GM23338 (cell line): Measurements from ENCODE around the gene INHA. TPM values are rescaled to one million over a fixed set of nuclear protein-coding genes. Genes with fewer than 3 reads are reported as not detected.

Experiments used
- ATAC-seq: fragments of 200-7000 bp; cut with Tn5 transposase; 3 replicates; pipeline ENCODE4 v1.9.1; 2020
- DNase-seq: peaks from one replicate; pipeline ENCODE4 v3.0.0-alpha.2; 2015; ENCODE audit warnings: low spot score
- H2AFZ ChIP-seq: fragments of 200-600 bp; sonication (generic); 2 replicates; pipeline ENCODE4 v1.8.0; 2016; ENCODE audit warnings: antibody characterized with exemption, mild to moderate bottlenecking, moderate library complexity
- H3F3A ChIP-seq: fragments of 200-600 bp; sonication (generic); replicated peaks from 2 replicates; pipeline ENCODE4 v1.8.0; 2017; ENCODE audit warnings: antibody characterized with exemption, mixed run types, low read depth
- H3K27ac ChIP-seq: fragments of 200-600 bp; sonication (generic); 2 replicates; pipeline ENCODE4 v1.6.1; 2016; ENCODE audit warnings: low read depth
- H3K27me3 ChIP-seq: fragments of 200-600 bp; sonication (generic); 2 replicates; pipeline ENCODE4 v1.8.0; 2016; ENCODE audit warnings: mild to moderate bottlenecking, mixed run types, moderate library complexity; ENCODE audit not compliant: insufficient read depth
- H3K36me3 ChIP-seq: fragments of 200-600 bp; sonication (generic); 2 replicates; pipeline ENCODE4 v1.8.0; 2016; ENCODE audit warnings: mild to moderate bottlenecking; ENCODE audit not compliant: insufficient read depth
- H3K4me1 ChIP-seq: fragments of 200-600 bp; sonication (generic); 2 replicates; pipeline ENCODE4 v1.8.0; 2016; ENCODE audit warnings: mild to moderate bottlenecking, moderate library complexity; ENCODE audit not compliant: insufficient read depth
- H3K4me2 ChIP-seq: fragments of 200-600 bp; sonication (generic); 2 replicates; pipeline ENCODE4 v1.7.1; 2017; ENCODE audit warnings: mixed run types
- H3K4me3 ChIP-seq: fragments of 200-600 bp; sonication (generic); 2 replicates; pipeline ENCODE4 v1.6.1; 2016; ENCODE audit warnings: mixed run types
- H3K79me2 ChIP-seq: fragments of 200-600 bp; sonication (generic); replicated peaks from 2 replicates; pipeline ENCODE4 v1.8.0; 2017; ENCODE audit warnings: mild to moderate bottlenecking; ENCODE audit not compliant: insufficient read depth
- H3K9me2 ChIP-seq: fragments of 200-600 bp; sonication (generic); 2 replicates; pipeline ENCODE4 v1.8.0; 2017; ENCODE audit not compliant: insufficient read depth
- H4K20me1 ChIP-seq: fragments of 200-600 bp; sonication (generic); replicated peaks from 2 replicates; pipeline ENCODE4 v1.8.0; 2017; ENCODE audit warnings: mild to moderate bottlenecking; ENCODE audit not compliant: insufficient read depth
- H3K27ac Mint-ChIP-seq: 2 replicates; pipeline ENCODE4 v1.8.0; 2020; ENCODE audit warnings: inconsistent platforms, mild to moderate bottlenecking, moderate library complexity, mixed read lengths
- H3K27me3 Mint-ChIP-seq: 3 replicates; pipeline ENCODE4 v1.8.0; 2022; ENCODE audit warnings: low read depth, mild to moderate bottlenecking, moderate library complexity, mixed read lengths, inconsistent platforms; ENCODE audit not compliant: insufficient read depth, poor library complexity
- H3K36me3 Mint-ChIP-seq: 3 replicates; pipeline ENCODE4 v1.8.0; 2021; ENCODE audit warnings: low read depth, mild to moderate bottlenecking, inconsistent platforms, moderate library complexity, mixed read lengths
- H3K4me1 Mint-ChIP-seq: 3 replicates; pipeline ENCODE4 v1.8.0; 2020; ENCODE audit warnings: mild to moderate bottlenecking, inconsistent platforms, mixed read lengths
- H3K4me3 Mint-ChIP-seq: 3 replicates; pipeline ENCODE4 v1.8.0; 2021; ENCODE audit warnings: moderate library complexity, mild to moderate bottlenecking, inconsistent platforms, mixed read lengths
- H3K9me3 Mint-ChIP-seq: 3 replicates; pipeline ENCODE4 v1.8.0; 2020; ENCODE audit warnings: moderate library complexity, mild to moderate bottlenecking, inconsistent platforms, mixed read lengths
- EZH2 ChIP-seq: fragments of 200-600 bp; sonication (generic); IDR thresholded peaks from one replicate; pipeline ENCODE4 v1.8.0; 2017; ENCODE audit warnings: antibody characterized with exemption, mild to moderate bottlenecking, low read depth; ENCODE audit not compliant: unreplicated experiment
- EZH2phosphoT487 ChIP-seq: fragments of 200-600 bp; sonication (generic); IDR thresholded peaks from one replicate; pipeline ENCODE4 v1.8.1; 2018; ENCODE audit warnings: antibody characterized with exemption; ENCODE audit not compliant: unreplicated experiment
- JUNB ChIP-seq: IDR thresholded peaks from one replicate; pipeline ENCODE4 v1.6.1; 2016; ENCODE audit warnings: antibody characterized with exemption; ENCODE audit not compliant: unreplicated experiment
- NANOG ChIP-seq: IDR thresholded peaks from 2 replicates; pipeline ENCODE4 v1.6.1; 2016; ENCODE audit warnings: antibody characterized with exemption, borderline replicate concordance
- REST ChIP-seq: IDR thresholded peaks from one replicate; pipeline ENCODE4 v1.6.1; 2018; ENCODE audit warnings: antibody characterized with exemption; ENCODE audit not compliant: unreplicated experiment
- STAT1 ChIP-seq: IDR thresholded peaks from one replicate; pipeline ENCODE4 v1.6.1; 2016; ENCODE audit warnings: antibody characterized with exemption; ENCODE audit not compliant: unreplicated experiment
- ZNF114 ChIP-seq: fragments of 250-450 bp; sonication (Bioruptor Pico); IDR thresholded peaks from 2 replicates; pipeline ENCODE4 v1.5.0; 2020; ENCODE audit warnings: mild to moderate bottlenecking, moderate library complexity
- ZNF331 ChIP-seq: fragments of 250-450 bp; sonication (Bioruptor Pico); IDR thresholded peaks from 2 replicates; pipeline ENCODE4 v1.5.0; 2020; ENCODE audit warnings: low read depth, mild to moderate bottlenecking, moderate library complexity
- polyA plus RNA-seq: library from polyadenylated mRNA; unstranded; fragments of >200 nt; fragmentation: Nextera tagmentation; extraction: Ambion mirVana; gene quantifications from 2 replicates; pipeline ENCODE4 v1.2.1, GENCODE V29; 2016
- total RNA-seq: library from RNA; depleted of rRNA; stranded (reverse); fragments of >200 nt; shearing (Covaris generic); gene quantifications from 2 replicates; pipeline ENCODE4 v1.2.3, GENCODE V29; 2014

INHA gene
- total and polyA plus RNA-seq, 2 experiments from 2014 or later, result 1.5 to 1.6 TPM

GRCh38 chr2:219526320-219527075 lies 45.6 kb upstream of the INHA start:
- H3K27me3 Mint-ChIP-seq, result peaks cover 42% of the 10 kb centered on the region
- TF ChIP-seq REST (no peak), NANOG (no peak)
- ATAC-seq, result no peak
- no peaks in the 10 kb centered on the region for H3K9me3 Mint-ChIP-seq
- peaks cover 39% of the 10 kb centered on the region for H3K27me3 ChIP-seq
- H3K79me2 ChIP-seq, result no peaks in the 10 kb centered on the region
- peaks cover 26% of the 10 kb centered on the region for H3K4me1 ChIP-seq
- no peak overlapping the region for H3K4me3 ChIP-seq
- no peak overlapping the region for H3K4me3 Mint-ChIP-seq
- H3K4me1 Mint-ChIP-seq, result peaks cover 52% of the 10 kb centered on the region
- no peaks in the 10 kb centered on the region for H3K9me2 ChIP-seq
- no peaks in the 10 kb centered on the region for H4K20me1 ChIP-seq
- H3K36me3 Mint-ChIP-seq, result no peaks in the 10 kb centered on the region; the same call in 2 of the 3 replicates
- H3F3A ChIP-seq, result peaks cover 22% of the 10 kb centered on the region
- no peaks in the 10 kb centered on the region; the same call in 1 of the 2 replicates for H3K36me3 ChIP-seq
- H3K27ac ChIP-seq, result no peak overlapping the region
- no peak overlapping the region for H3K27ac Mint-ChIP-seq
- no peak overlapping the region for H3K4me2 ChIP-seq
- DNase-seq, result no peak
- H2AFZ ChIP-seq, result no peak overlapping the region

GRCh38 chr2:219527076-219527394 lies 45.1 kb upstream of the INHA start:
- Histone ChIP-seq H3K79me2 (no peaks in the 10 kb centered on the region), H3K9me2 (no peaks in the 10 kb centered on the region), H4K20me1 (no peaks in the 10 kb centered on the region), H2AFZ (no peak overlapping the region), H3K4me2 (no peak overlapping the region), H3K4me1 (peaks cover 20% of the 10 kb centered on the region), H3K27ac (no peak overlapping the region), H3K27me3 (peaks cover 39% of the 10 kb centered on the region), H3F3A (peaks cover 17% of the 10 kb centered on the region), H3K4me3 (no peak overlapping the region), H3K36me3 (no peaks in the 10 kb centered on the region; the same call in 1 of the 2 replicates)
- Mint-ChIP-seq H3K4me1 (peaks cover 47% of the 10 kb centered on the region), H3K9me3 (no peaks in the 10 kb centered on the region), H3K4me3 (no peak overlapping the region), H3K36me3 (no peaks in the 10 kb centered on the region; the same call in 2 of the 3 replicates), H3K27me3 (peaks cover 42% of the 10 kb centered on the region), H3K27ac (no peak overlapping the region)
- no peak for ATAC-seq
- DNase-seq, result no peak
- TF ChIP-seq ZNF114 (CRISPR knock-in tag) (no peak), EZH2phosphoT487 (no peak), STAT1 (no peak), ZNF331 (CRISPR knock-in tag) (no peak)

DNA sequence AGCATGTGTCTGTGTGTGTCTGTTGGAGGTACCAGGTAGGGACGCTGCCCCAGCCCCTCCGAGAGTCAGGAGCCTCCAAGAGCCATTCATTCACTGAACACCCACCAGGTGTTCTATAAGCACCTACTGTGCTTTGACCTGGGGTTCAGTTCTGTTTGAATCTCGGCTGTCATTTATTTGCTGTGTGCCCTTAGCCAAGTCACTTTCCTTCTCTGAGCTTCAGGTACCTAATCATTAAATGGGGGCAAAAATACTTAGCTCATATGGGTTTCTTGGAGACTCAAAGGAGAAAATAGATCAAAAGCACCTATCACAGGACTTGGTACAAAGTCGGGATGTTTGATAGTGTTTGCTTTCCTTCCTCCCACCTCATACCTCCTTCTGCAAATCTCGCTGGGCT lies 44.6 kb upstream of the INHA start:
- ATAC-seq (no peak), DNase-seq (no peak)
- H3K4me1 ChIP-seq, result peaks cover 20% of the 10 kb centered on the region
- Mint-ChIP-seq H3K27me3 (peaks cover 43% of the 10 kb centered on the region), H3K9me3 (no peaks in the 10 kb centered on the region), H3K4me3 (no peak overlapping the region), H3K36me3 (no peaks in the 10 kb centered on the region; the same call in 2 of the 3 replicates), H3K4me1 (peaks cover 46% of the 10 kb centered on the region), H3K27ac (no peak overlapping the region)
- H4K20me1 ChIP-seq, result no peaks in the 10 kb centered on the region
- H3K27ac ChIP-seq, result no peak overlapping the region
- no peaks in the 10 kb centered on the region; the same call in 1 of the 2 replicates for H3K36me3 ChIP-seq
- H3K9me2 ChIP-seq, result no peaks in the 10 kb centered on the region
- no peaks in the 10 kb centered on the region for H3K79me2 ChIP-seq
- H3K27me3 ChIP-seq, result peaks cover 39% of the 10 kb centered on the region
- H2AFZ ChIP-seq, result no peak overlapping the region
- peaks cover 16% of the 10 kb centered on the region for H3F3A ChIP-seq
- no peak overlapping the region for H3K4me2 ChIP-seq
- no peak overlapping the region for H3K4me3 ChIP-seq
- TF ChIP-seq EZH2, result no peak
- no peak for TF ChIP-seq JUNB
- TF ChIP-seq ZNF331 (CRISPR knock-in tag), result no peak
